ENCODE results near the gene KDM5B.

Gene KDM5B

DNA sequence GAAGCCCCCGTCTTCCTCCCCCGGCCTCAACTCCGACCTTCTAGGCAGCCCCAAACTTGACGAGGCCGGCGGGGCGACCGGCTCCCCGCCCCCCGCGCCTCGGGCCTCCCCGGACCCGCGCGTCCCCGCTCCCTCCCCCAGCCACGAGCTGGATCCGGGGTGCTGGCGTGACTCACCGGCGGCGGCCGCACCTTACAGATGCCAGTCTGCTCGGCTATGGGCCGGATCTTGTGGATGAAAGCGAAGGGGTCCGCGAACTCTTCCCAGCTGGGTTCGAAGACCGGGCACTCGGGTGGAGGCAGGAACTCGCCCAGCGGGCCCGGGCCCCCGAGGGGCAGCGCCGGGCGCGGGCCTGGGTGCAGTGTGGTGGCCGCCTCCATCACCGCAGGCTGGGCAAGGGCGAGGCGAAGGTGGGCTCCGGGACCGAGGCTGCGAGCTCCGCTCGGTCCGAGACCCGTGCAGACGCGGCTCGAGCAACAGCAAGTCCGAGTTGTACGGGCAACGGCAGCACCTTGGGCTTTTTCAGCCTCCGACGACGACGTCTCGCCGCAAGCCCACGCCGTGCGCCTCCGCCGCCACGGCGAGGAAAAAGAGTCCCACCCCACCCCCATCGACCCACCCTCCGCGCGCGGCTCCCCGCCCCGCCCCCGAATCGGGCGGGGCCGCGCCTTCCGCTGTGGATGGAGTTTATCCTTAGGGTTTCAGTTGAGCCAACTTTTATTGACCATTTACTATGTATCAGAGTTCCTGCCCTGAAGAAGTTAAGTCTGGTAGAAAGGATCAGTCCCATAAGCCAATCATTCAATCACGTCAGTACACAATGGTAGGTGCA, at the start of gene KDM5B (continued):
- TF ChIP-seq ZNF274 (IDR thresholded peaks at IDR 0.05; ENCODE audit: low read length) = no peak
- no peak for TF ChIP-seq ZNF274 (tag by site-specific recombination; IDR thresholded peaks at IDR 0.05; ENCODE audit: borderline replicate concordance)
- TF ChIP-seq, protein P1, sequence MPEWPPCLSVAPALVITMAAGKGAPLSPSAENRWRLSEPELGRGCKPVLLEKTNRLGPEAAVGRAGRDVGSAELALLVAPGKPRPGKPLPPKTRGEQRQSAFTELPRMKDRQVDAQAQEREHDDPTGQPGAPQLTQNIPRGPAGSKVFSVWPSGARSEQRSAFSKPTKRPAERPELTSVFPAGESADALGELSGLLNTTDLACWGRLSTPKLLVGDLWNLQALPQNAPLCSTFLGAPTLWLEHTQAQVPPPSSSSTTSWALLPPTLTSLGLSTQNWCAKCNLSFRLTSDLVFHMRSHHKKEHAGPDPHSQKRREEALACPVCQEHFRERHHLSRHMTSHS (tag by site-specific recombination; IDR thresholded peaks at IDR 0.05) = 0 out of 2 replicates have a peak, but pooled peaks have one; percentile 30
- TF ChIP-seq YY1 (tag by site-specific recombination; IDR thresholded peaks at IDR 0.05) = no peak
- no peak for TF ChIP-seq ZNF350 (tag by site-specific recombination; IDR thresholded peaks at IDR 0.05)
- peak; percentile 82 for TF ChIP-seq HIC1 (tag by site-specific recombination; IDR thresholded peaks at IDR 0.05)
- TF ChIP-seq ZNF2 (tag by site-specific recombination; IDR thresholded peaks at IDR 0.05) = no peak; the same call in none of the 2 replicates
- 0 out of 2 replicates have a peak, but pooled peaks have one; percentile 52 for TF ChIP-seq ZNF658 (tag by site-specific recombination; IDR thresholded peaks at IDR 0.05)
- no peak for TF ChIP-seq OSR2 (tag by site-specific recombination; IDR thresholded peaks at IDR 0.05)
- TF ChIP-seq, protein P2, sequence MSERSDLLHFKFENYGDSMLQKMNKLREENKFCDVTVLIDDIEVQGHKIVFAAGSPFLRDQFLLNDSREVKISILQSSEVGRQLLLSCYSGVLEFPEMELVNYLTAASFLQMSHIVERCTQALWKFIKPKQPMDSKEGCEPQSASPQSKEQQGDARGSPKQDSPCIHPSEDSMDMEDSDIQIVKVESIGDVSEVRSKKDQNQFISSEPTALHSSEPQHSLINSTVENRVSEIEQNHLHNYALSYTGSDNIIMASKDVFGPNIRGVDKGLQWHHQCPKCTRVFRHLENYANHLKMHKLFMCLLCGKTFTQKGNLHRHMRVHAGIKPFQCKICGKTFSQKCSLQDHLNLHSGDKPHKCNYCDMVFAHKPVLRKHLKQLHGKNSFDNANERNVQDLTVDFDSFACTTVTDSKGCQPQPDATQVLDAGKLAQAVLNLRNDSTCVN (tag by site-specific recombination; optimal IDR thresholded peaks at IDR 0.05) = peak; percentile 93
- TF ChIP-seq SETDB1 (IDR thresholded peaks at IDR 0.05; ENCODE audit: insufficient read length, low read length) = no peak
- TF ChIP-seq ZNF239 (tag by site-specific recombination; IDR thresholded peaks at IDR 0.05) = 0 out of 2 replicates have a peak, but pooled peaks have one; percentile 13
- no peak; the same call in 1 of the 2 replicates for TF ChIP-seq ZNF335 (tag by site-specific recombination; conservative IDR thresholded peaks at IDR 0.05)
- no peak for TF ChIP-seq ZNF214 (tag by site-specific recombination; IDR thresholded peaks at IDR 0.05; ENCODE audit: borderline replicate concordance)
- no peak for TF ChIP-seq ZNF707 (tag by site-specific recombination; IDR thresholded peaks at IDR 0.05)
- 0 out of 2 replicates have a peak, but pooled peaks have one; percentile 42 for TF ChIP-seq ZNF146 (tag by site-specific recombination; IDR thresholded peaks at IDR 0.05)
- TF ChIP-seq KLF7 (tag by site-specific recombination; IDR thresholded peaks at IDR 0.05; ENCODE audit: borderline replicate concordance) = peak; percentile 71; the same call in 1 of the 2 replicates
- TF ChIP-seq MEIS1 (CRISPR knock-in tag; IDR thresholded peaks at IDR 0.05; ENCODE audit: borderline replicate concordance) = no peak
- TF ChIP-seq ZNF548 (tag by site-specific recombination; IDR thresholded peaks at IDR 0.05) = peak; percentile 52; the same call in 1 of the 2 replicates
- TF ChIP-seq ZNF404 (tag by site-specific recombination; IDR thresholded peaks at IDR 0.05) = no peak
- TF ChIP-seq, protein P3, sequence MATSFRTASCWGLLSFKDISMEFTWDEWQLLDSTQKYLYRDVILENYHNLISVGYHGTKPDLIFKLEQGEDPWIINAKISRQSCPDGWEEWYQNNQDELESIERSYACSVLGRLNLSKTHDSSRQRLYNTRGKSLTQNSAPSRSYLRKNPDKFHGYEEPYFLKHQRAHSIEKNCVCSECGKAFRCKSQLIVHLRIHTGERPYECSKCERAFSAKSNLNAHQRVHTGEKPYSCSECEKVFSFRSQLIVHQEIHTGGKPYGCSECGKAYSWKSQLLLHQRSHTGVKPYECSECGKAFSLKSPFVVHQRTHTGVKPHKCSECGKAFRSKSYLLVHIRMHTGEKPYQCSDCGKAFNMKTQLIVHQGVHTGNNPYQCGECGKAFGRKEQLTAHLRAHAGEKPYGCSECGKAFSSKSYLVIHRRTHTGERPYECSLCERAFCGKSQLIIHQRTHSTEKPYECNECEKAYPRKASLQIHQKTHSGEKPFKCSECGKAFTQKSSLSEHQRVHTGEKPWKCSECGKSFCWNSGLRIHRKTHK (tag by site-specific recombination; IDR thresholded peaks at IDR 0.05) = no peak
- TF ChIP-seq SP2 (tag by site-specific recombination; IDR thresholded peaks at IDR 0.05) = peak; percentile 75
- TF ChIP-seq ZNF501 (tag by site-specific recombination; IDR thresholded peaks at IDR 0.05) = peak; percentile 77; the same call in 1 of the 2 replicates
- TF ChIP-seq ZFP37 (tag by site-specific recombination; IDR thresholded peaks at IDR 0.05) = peak; percentile 84
- no peak for TF ChIP-seq HOXA7 (CRISPR knock-in tag; IDR thresholded peaks at IDR 0.05; ENCODE audit: borderline replicate concordance)
- peak; percentile 99 for TF ChIP-seq KLF16 (tag by site-specific recombination; IDR thresholded peaks at IDR 0.05)
- no peak for TF ChIP-seq ZNF792 (tag by site-specific recombination; IDR thresholded peaks at IDR 0.05)
- TF ChIP-seq ZBTB48 (tag by site-specific recombination; IDR thresholded peaks at IDR 0.05) = peak; percentile 67
- no peak for TF ChIP-seq ZNF530 (tag by site-specific recombination; IDR thresholded peaks at IDR 0.05; ENCODE audit: low read depth)
- TF ChIP-seq, protein P4, sequence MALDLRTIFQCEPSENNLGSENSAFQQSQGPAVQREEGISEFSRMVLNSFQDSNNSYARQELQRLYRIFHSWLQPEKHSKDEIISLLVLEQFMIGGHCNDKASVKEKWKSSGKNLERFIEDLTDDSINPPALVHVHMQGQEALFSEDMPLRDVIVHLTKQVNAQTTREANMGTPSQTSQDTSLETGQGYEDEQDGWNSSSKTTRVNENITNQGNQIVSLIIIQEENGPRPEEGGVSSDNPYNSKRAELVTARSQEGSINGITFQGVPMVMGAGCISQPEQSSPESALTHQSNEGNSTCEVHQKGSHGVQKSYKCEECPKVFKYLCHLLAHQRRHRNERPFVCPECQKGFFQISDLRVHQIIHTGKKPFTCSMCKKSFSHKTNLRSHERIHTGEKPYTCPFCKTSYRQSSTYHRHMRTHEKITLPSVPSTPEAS (tag by site-specific recombination; IDR thresholded peaks at IDR 0.05) = no peak
- no peak for TF ChIP-seq ZNF555 (tag by site-specific recombination; conservative IDR thresholded peaks at IDR 0.05)
- TF ChIP-seq ZSCAN23 (tag by site-specific recombination; IDR thresholded peaks at IDR 0.05) = no peak
- TF ChIP-seq GLI2 (tag by site-specific recombination; IDR thresholded peaks at IDR 0.05; ENCODE audit: borderline replicate concordance, low read depth) = no peak
- peak; percentile 91 for TF ChIP-seq KLF9 (tag by site-specific recombination; IDR thresholded peaks at IDR 0.05; ENCODE audit: low read depth)
- no peak for TF ChIP-seq ZNF596 (tag by site-specific recombination; IDR thresholded peaks at IDR 0.05)

All from HEK293 (cell line).